Loucy (cell line): ENCODE data around the gene DDR2.

Experiments
- H2AFZ ChIP-seq: fragments of 200-600 bp; sonication (generic); 2 replicates; pipeline ENCODE4 v1.6.0; 2016; ENCODE audit warnings: antibody characterized with exemption, mild to moderate bottlenecking, low read length, moderate library complexity
- H3F3A ChIP-seq: fragments of 200-600 bp; 2 replicates; pipeline ENCODE4 v1.6.0; 2016; ENCODE audit warnings: antibody characterized with exemption, low read depth, mild to moderate bottlenecking
- H3K27me3 ChIP-seq: fragments of 200-600 bp; sonication (generic); 2 replicates; pipeline ENCODE4 v1.6.1; 2014; ENCODE audit warnings: low read length, mild to moderate bottlenecking; ENCODE audit not compliant: insufficient read depth, poor library complexity, severe bottlenecking
- H3K36me3 ChIP-seq: fragments of 200-600 bp; sonication (generic); 2 replicates; pipeline ENCODE4 v1.6.1; 2016; ENCODE audit warnings: low read length; ENCODE audit not compliant: insufficient read depth
- H3K4me1 ChIP-seq: fragments of 200-600 bp; sonication (generic); 2 replicates; pipeline ENCODE4 v1.5.1; 2014; ENCODE audit warnings: low read length, mild to moderate bottlenecking; ENCODE audit not compliant: insufficient read depth, poor library complexity, severe bottlenecking
- H3K4me2 ChIP-seq: fragments of 200-600 bp; sonication (generic); 2 replicates; pipeline ENCODE4 v1.6.0; 2014; ENCODE audit warnings: antibody characterized with exemption, low read length, low read depth, mild to moderate bottlenecking; ENCODE audit not compliant: poor library complexity, severe bottlenecking
- H3K4me3 ChIP-seq: fragments of 200-600 bp; sonication (generic); 2 replicates; pipeline ENCODE4 v1.5.1; 2014; ENCODE audit warnings: low read length, mild to moderate bottlenecking, mixed read lengths; ENCODE audit not compliant: poor library complexity, severe bottlenecking
- H3K79me2 ChIP-seq: fragments of 200-600 bp; sonication (generic); 2 replicates; pipeline ENCODE4 v1.6.1; 2014; ENCODE audit warnings: low read length; ENCODE audit not compliant: insufficient read depth
- H3K9ac ChIP-seq: fragments of 200-600 bp; sonication (generic); 2 replicates; pipeline ENCODE4 v1.6.0; 2014; ENCODE audit warnings: mild to moderate bottlenecking, low read depth, low read length, moderate library complexity; ENCODE audit not compliant: poor library complexity, severe bottlenecking
- H3K9me2 ChIP-seq: fragments of 200-600 bp; sonication (generic); replicated peaks from 2 replicates; pipeline ENCODE4 v1.6.1; 2016; ENCODE audit warnings: low read depth, low read length, mixed read lengths
- H3K9me3 ChIP-seq: fragments of 200-600 bp; sonication (generic); 2 replicates; pipeline ENCODE4 v1.6.1; 2014; ENCODE audit warnings: mild to moderate bottlenecking, antibody characterized with exemption, low read length, low read depth; ENCODE audit not compliant: insufficient read depth
- H4K20me1 ChIP-seq: fragments of 200-600 bp; sonication (generic); 2 replicates; pipeline ENCODE4 v1.6.0; 2014; ENCODE audit warnings: antibody characterized with exemption, low read length, mild to moderate bottlenecking; ENCODE audit not compliant: insufficient read depth, poor library complexity, severe bottlenecking
- CTCF ChIP-seq: fragments of 200-600 bp; sonication (generic); conservative IDR thresholded peaks from 2 replicates; pipeline ENCODE4 v1.5.1; 2014; ENCODE audit warnings: mild to moderate bottlenecking, antibody characterized with exemption, low read length
- EZH2phosphoT487 ChIP-seq: fragments of 200-600 bp; IDR thresholded peaks from 2 replicates; pipeline ENCODE4 v1.6.1; 2018; ENCODE audit warnings: antibody characterized with exemption, mild to moderate bottlenecking, moderate library complexity, borderline replicate concordance

Gene DDR2

DNA sequence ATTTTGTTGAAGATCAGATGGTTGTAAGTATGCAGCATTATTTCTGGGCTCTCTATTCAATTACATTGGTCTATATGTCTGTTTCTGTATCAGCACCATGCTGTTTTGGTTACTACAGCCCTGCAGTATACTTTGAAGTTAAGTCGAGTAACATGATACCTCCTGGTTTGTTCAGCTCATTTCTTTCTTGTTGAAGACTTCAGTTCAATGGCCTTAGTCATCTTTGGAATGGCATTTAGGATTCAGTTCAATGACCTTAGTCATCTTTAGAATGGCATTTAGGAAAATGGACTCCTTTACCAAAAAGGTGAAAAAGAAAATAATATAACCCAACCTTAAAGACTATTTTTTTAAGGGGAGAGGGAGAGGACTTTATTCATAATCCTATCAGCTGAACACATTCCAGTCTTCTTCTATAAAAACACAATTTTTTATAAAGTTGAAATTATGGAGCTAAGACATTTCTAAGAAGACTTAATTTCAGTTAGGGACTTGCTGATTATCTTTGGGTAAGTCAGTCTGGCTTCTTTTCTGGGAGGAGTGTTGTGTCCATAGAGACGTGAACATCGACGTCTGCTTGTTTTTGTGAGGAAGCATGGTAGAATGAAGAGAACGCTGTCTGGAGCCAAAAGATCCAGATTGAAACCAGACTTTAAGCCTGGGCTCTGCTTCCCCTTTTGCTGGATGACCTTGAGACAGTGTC, 48.3 kb downstream of the DDR2 start:
- Histone ChIP-seq H3F3A (no peaks in the 10 kb centered on the region), H3K27me3 (no peaks in the 10 kb centered on the region)
- TF ChIP-seq EZH2phosphoT487 (no peak), CTCF (no peak)

DNA sequence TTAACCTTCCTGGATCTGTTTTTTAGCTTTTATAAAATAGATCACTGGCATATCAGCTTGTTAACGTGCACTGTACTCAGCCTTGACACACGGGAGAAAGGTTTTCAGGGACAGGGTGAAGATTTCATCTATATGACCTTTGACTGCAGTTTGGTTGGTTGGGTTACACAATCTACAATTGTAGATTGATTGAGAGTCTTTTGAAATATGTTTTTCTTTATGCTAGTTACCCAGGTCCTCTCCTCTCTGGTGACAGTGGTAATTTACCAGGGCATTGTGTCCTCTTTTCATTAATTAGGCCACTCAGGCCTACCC, 48.8 kb downstream of the DDR2 start:
- no peaks in the 10 kb centered on the region for H4K20me1 ChIP-seq
- H3K36me3 ChIP-seq = no peaks in the 10 kb centered on the region
- no peak overlapping the region for H2AFZ ChIP-seq
- H3K4me1 ChIP-seq = no peaks in the 10 kb centered on the region
- H3K4me3 ChIP-seq = no peak overlapping the region
- H3K9me3 ChIP-seq = no peaks in the 10 kb centered on the region
- no peaks in the 10 kb centered on the region for H3K27me3 ChIP-seq
- H3K4me2 ChIP-seq = no peak overlapping the region
- H3F3A ChIP-seq = no peaks in the 10 kb centered on the region
- TF ChIP-seq CTCF = no peak
- no peak for TF ChIP-seq EZH2phosphoT487
- H3K9me2 ChIP-seq = no peaks in the 10 kb centered on the region
- H3K9ac ChIP-seq = no peak overlapping the region
- no peaks in the 10 kb centered on the region for H3K79me2 ChIP-seq

More for the DNA sequence above, 48.3 kb downstream of the DDR2 start:
- Histone ChIP-seq H3K9me3 (no peaks in the 10 kb centered on the region), H3K36me3 (no peaks in the 10 kb centered on the region), H3K4me3 (no peak overlapping the region), H3K4me1 (no peaks in the 10 kb centered on the region), H3K9me2 (no peaks in the 10 kb centered on the region), H3K9ac (no peak overlapping the region), H3K4me2 (no peak overlapping the region), H3K79me2 (no peaks in the 10 kb centered on the region), H4K20me1 (no peaks in the 10 kb centered on the region), H2AFZ (no peak overlapping the region)

GRCh38 chr1:162682013-162682419, 49.8 kb downstream of the DDR2 start:
- no peak overlapping the region for H3K4me2 ChIP-seq
- H3K9me2 ChIP-seq = no peaks in the 10 kb centered on the region
- no peaks in the 10 kb centered on the region for H3K4me1 ChIP-seq
- H3K79me2 ChIP-seq = no peaks in the 10 kb centered on the region
- no peaks in the 10 kb centered on the region for H3K27me3 ChIP-seq
- H3K9me3 ChIP-seq = no peaks in the 10 kb centered on the region
- TF ChIP-seq EZH2phosphoT487 (no peak), CTCF (no peak)
- no peaks in the 10 kb centered on the region for H4K20me1 ChIP-seq
- no peak overlapping the region for H3K9ac ChIP-seq
- no peak overlapping the region for H2AFZ ChIP-seq
- no peaks in the 10 kb centered on the region for H3F3A ChIP-seq
- no peaks in the 10 kb centered on the region for H3K36me3 ChIP-seq
- H3K4me3 ChIP-seq = no peak overlapping the region
